LoVo (cell line): ENCODE measurements around the gene FCHO1.
"Not testable (repeated sequence)": the region's sequence is repeated elsewhere in the genome, so short reads cannot be mapped to it uniquely, and the experiment has no call there.

Source experiments
- DNase-seq: peaks from one replicate; pipeline ENCODE4 v3.0.0-alpha.2; 2016; ENCODE audit warnings: low spot score

The FCHO1 gene

DNA sequence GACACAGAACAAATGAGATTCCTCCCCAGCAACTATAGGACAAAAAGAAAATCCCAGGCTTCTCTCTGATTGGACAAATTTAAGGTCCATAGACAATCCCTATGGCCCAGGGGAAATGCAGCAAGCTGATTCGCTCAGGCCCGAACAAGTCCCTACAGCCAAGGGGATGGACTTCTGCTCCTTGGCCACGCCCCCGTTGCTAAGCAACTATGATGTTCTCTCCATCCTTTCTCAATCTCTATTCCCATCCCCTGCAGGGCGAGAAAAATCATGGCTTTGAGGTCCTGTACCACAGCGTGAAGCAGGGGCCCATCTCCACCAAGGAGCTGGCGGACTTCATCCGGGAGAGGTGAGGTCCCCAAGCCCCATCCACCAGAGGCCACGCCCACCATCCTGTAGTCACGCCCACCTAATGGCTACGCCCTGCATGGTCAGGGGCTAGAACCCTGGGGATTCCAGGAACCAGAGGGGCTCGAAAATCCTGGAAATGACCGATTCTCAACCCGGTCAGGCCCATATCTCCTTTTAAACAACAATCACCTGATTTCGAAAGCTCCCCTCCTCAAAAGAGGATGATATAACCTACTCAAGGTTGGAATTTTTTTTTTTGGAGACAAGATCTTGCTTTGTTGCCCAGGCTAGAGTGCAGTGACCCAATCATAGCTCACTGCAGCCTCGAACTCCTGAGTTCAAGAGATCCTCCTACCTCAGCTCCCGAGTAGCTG, 11.4 kb downstream of the FCHO1 start:
- no peak for DNase-seq

DNA sequence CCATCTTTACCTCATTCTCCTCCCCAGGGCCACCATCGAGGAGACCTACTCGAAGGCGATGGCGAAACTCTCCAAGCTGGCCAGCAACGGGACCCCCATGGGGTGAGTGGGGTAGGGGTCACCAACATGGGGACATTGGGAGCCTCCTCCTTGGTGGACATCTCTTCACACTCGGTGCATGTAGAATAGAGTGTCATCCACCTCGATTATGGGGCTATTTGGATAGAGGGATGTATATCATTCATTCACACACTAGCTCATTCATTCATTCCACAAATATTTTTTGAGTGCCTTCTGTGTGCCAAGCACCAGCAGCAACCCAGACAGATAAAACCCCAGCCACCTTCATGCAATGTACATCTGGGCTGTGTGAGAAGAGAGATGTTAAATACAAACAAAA, 13.1 kb downstream of the FCHO1 start:
- no peak for DNase-seq

DNA sequence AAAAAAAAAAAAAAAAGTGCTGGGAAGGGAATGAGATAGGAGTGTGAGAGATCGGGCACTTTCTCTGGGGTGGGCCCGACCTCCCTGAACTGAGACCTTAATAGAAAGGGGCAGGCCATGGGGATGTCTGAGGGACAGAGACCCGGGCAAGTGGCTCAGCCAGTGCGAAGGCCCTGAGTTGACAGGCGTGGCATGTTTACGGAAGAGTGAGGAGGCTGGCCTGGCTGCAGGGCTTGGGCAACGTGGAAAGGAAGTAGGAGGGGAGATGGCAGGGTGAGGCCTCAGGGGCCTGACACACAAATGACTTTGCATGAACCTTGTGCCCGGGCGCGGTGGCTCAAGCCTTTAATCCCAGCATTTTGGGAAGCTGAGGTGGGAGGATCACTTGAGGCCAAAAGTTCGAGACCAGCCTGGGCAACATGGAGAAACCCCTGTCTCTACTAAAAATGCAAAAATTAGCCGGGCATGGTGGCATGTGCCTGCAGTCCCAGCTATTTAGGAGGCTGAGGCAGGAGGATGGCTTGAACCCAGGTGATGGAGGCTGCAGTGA, 13.9 kb downstream of the FCHO1 start:
- DNase-seq = peak; percentile 77

DNA sequence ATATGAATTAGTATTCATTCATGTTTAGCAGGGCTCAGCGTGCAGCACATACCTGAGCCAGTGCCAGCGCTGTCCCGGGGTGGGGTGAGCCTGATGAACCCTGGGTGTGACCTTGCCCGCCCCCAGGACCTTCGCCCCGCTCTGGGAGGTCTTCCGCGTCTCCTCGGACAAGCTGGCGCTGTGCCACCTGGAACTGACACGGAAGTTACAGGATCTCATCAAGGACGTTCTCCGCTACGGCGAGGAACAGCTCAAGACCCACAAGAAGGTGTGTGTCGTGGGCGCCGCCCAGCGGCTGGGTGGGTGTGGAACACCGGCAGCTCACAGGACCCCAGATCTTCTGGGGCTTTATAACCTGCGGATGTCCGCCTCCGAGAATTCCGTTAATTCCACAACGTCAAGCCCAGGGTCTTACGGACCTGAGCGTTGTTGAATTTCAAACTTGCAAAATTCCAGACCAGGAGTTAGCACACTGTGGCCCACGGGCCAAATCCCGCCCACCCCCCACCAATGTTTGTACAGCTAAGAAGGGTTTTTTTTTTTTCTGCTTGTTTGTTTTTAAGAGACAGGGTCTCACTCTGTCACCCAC, 15.4 kb downstream of the FCHO1 start:
- DNase-seq = peak; percentile 87

DNA sequence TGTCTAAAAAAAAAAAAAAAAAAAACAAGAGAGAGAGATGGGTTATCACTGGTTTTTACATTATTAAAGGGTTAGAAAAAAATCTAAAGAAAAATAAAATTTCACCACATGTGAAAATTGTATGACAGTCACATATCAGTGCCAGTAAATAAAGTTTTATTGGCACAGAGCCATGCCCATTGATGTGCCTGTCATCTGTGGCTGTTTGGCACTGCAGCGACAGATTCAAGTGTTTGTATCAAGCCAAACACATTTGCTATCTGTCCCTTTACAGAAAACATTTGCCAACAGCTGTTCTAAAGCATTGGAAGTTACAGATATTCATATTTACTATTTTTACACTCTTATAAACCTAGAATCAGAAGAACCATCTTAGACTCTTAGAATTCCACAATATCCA, 16.3 kb downstream of the FCHO1 start:
- no peak for DNase-seq

DNA sequence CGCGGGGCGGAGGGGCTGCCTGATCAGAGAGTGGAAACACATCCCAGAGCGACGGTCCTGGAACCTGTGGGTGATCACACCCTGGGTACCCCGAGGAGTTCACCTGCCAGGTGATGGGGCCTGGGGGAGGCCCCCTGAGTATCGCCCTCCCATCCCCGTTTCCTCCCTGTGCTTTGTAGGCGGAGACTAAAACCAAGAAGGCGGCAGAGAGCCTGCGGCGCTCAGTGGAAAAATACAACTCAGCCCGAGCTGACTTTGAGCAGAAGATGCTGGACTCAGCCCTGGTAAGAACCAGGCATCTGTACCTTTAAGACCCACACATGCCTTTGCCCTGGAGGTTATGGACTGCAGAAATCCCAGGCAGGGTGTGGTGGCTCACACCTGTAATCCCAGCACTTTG, 19.3 kb downstream of the FCHO1 start:
- no peak for DNase-seq

DNA sequence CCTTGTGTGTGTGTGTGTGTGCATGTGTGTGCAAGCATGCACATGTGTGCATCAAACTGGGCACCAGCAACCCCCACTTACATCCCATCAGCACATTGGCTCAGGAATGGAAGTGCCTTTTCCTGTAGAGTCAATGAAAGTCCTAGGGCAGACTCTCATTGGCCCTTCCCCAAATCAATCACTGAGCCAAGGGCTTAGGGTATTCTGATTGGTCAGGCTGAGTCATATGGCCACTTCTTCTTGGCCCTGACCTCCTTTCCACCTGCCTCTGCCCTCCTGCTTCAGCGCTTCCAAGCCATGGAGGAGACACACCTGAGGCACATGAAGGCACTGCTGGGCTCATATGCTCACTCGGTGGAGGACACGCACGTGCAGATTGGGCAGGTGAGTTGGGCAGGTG, 20.9 kb downstream of the FCHO1 start:
- no peak for DNase-seq

DNA sequence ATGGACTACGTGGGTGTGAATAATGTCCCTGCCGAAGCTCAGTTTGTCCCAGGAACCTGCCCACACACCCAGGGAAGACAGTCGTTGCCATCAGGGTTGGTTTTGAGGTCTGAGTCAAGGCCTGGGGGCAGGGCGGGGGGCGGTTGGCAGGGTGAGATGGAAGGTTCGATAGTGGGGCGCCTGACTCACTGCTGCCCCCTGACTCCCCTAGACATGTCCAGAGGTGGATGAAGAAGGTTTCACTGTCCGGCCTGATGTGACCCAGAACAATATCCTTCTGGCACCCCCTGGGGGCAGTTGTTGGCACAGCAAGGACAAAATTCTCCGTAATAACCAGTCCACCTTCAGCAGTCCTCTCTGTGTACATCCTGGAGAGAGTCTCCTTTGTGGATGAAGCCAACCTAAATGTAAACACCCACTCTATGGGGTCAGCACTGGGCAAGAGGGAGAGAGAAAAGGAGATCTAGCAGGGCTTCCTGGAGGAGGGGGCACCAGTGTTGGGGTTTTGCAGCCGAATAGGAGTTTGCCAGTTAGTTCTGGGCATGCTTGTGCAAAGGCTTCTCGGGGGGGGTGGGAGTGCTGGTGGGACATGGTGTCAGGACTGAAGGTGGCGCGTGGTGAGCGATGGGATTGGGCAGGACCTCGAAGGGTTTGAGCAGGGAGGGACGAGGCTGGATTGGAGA, 24.1 kb downstream of the FCHO1 start:
- DNase-seq = no peak

DNA sequence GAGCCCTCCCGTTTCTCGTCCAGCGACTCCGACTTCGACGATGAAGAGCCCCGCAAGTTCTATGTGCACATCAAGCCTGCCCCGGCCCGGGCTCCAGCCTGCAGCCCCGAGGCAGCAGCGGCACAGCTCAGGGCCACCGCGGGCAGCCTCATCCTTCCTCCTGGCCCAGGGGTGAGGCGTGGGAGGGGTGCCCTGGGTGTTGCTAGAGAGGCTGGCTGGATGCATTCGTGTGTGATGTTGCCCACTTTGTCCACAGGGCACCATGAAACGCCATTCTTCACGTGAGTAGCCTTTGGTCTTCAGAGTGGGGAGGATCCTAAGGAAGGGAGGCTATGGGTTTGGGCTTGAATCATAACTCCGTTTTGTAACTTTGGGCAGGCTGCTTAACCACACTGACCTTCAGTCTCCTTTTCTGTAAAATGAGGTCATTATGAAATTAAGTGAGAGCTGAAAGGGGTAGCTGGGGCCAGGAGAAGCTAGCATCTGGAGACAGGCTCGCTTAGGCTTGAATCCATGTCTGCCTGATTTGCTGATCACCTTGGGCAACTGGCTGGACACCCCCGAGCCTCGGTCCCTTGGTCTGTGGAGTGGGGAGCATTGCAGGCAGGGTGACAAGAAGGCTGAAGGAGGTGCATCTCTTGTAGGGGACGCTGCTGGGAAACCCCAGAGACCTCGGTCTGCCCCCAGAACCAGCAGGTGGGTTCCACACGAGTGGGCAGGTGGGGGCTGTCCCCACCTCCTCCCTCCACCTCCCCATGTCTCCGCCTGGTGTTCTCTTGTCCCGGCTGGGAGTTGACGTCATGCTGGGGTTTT, 24.9 kb downstream of the FCHO1 start:
- DNase-seq = no peak

DNA sequence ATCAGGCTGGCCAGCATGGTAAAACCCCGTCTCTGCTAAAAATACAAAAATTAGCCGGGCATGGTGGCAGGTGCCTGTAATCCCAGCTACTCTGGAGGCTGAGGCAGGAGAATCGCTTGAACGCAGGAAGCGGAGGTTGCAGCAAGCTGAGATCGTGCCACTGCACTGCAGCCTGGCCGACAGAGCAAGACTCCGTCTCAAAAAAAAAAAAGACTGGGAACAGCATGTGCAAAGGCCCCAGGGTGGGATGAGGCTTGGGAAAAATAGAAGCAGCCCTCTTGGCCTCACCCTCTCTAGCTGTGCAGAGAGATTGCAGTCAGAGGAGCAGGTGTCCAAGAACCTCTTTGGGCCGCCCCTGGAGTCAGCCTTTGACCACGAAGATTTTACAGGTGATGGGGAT, 26.6 kb downstream of the FCHO1 start:
- not testable (repeated sequence) for DNase-seq

DNA sequence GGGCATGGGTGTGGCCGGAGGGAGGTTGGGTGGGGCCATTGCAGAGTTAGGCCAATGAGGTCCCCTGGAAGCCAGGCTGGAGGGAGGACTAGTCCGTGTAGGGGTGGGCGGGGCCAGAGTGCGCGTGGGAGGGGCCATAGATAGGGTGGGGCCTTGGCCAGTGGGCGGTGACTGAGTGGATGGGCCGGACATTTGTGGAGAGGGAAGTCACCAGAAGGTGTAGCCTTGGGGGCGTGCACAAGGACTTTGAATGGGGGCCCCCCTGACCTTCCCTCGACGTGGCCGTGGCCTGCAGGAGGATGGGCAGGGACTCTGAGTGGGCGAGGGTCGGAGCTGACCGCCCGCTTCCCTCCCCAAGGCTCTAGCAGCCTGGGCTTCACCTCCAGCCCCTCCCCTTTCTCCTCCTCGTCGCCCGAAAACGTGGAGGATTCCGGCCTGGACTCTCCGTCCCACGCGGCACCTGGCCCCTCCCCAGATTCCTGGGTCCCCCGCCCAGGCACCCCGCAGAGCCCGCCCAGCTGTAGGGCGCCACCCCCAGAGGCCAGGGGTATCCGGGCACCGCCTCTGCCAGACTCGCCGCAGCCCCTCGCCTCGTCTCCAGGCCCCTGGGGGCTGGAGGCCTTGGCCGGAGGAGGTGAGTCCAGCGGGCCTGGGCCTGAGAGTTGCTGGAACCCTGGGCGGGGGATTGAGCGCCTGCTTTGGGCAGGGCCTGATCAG, 27.1 kb downstream of the FCHO1 start:
- DNase-seq = no peak

DNA sequence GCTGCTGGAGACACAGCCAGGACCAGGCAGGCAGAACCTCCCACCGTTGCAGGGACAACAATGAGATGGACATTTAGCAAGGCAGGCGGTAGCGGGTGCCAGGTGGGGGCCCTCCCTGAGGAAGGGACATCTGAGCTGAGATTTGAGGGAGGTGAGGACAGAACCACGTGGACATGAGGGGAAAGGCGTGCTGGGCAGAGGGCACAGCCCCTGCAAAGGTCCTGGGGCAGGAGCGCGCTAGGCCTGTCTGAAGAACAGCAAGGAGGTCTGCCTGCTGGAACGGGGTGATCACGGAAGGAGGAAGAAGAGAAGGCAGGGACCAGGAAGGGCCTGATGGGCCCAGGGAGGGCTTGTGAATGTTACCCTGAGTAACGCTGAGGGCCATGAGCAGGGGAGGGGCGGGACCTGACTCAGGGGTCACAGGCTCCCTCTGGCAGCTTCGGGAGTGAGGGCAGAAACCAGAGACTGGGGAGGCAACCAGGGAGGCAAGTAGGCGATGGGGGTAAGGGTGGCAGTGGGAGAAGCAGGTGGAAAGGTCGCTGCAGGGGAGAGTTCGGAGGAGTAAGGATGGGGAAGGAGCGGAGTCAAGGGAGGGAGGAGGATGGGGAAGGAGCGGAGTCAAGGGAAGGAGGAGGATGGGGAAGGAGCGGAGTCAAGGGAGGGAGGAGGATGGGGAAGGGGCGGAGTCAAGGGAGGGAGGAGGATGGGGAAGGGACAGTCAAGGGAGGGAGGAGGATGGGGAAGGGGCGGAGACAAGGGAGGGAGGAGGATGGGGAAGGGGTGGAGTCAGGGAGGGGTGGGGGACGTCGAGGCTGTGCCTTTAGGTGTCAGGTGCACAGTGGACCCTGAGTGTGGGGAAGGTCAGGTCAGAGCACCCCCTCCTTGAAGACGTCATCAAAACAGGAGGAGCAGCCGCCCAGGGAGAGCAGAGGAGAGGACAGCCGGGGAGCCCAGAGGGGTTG, 28.0 kb downstream of the FCHO1 start:
- no peak for DNase-seq

DNA sequence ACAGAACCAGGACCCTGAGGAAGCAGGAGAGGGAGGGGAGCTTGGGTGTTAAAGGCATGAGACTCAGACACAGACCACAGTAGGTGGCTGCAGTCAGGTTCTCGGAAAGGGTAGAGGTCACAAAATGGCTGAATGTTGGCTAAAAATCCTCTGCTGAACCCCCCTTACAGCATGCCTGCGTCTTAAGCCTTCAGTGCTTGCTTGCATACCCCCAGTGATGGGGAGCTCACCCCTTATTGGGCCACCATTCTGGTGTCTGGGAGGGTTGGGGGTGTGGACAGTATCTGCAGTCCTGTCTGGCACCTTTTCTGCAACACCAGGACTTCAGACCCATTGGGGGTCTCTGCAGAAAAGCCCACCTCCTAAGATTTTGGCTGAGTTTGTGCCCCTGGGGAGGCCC, 29.5 kb downstream of the FCHO1 start:
- DNase-seq = no peak

DNA sequence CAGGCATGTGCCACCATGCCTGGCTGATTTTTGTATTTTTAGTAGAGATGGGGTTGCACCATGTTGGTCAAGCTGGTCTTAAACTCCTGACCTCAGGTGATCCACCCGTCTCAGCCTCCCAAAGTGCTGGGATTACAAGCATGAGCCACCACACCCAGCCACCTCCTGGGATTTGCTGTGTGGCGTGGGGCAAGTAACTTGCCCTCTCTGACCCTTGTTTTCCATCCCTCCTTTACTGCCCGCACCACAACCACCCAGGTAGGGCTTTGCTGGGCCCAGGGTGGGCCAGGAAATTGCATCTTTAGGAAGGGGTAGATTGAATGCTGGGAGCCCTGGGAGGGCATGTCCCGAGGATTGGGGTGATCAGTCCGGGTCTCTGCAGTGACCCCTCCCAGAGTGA, 32.4 kb downstream of the FCHO1 start:
- not testable (repeated sequence) for DNase-seq

DNA sequence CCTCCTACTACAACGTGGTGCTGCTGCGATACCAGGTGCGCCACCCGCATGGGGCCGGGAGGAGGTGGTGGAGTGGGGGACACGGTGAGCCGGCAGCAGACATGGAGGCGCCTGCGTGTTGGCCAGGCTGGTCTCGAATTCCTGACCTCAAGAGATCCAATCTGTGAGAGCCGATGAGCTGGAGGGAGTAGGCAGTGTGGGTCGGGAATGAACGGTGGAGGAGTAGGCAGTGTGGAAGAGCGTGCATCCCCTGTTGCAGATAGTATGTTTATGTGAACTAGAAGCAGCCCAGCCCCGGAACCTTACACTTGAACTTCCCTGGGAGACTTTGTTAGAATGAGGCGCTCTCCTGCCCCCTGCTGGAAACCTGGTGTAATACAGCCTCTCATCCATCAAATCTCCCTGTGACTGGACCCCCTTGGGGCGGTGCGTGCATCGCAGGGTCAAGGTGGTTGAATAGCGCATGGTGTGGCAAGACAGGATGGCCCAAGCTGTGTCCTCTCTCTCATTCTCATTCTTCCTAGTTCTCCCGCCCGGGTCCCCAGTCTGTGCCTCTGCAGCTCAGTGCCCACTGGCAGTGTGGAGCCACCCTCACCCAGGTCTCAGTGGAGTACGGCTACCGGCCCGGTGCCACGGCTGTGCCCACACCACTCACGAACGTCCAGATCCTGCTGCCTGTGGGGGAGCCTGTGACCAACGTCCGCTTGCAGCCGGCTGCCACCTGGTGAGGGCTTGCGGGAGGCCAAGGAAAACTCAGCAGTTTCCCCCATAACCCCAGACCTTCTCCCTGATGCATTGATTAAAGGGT, 33.1 kb downstream of the FCHO1 start:
- no peak for DNase-seq

DNA sequence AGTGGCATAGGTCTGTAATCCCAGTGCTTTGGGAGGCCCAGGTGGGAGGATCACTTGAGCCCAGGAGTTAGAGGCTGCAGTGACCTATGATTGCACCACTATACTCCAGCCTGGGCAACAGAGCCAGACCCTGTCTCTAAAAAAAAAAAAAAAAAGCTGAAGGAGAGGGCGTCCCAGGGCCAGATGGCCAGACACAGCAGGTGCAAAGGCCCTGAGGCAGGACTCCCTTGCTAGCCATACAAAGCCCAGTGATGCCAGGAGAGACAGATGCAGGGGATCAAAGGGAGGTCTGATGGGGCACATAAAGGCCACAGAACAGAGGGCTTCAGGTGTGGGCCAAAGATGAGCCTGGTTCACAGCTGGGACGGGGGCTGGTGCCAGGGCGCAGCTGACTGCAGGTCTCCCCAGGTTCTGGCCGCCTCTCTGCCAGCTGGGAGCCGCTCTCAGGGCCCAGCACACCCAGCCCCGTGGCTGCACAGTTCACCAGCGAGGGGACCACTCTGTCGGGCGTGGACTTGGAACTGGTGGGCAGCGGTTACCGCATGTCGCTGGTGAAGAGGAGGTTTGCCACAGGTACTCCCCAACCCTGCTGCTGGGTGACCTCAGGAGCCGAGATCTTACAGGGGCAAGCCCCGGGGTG, 36.1 kb downstream of the FCHO1 start:
- no peak for DNase-seq

DNA sequence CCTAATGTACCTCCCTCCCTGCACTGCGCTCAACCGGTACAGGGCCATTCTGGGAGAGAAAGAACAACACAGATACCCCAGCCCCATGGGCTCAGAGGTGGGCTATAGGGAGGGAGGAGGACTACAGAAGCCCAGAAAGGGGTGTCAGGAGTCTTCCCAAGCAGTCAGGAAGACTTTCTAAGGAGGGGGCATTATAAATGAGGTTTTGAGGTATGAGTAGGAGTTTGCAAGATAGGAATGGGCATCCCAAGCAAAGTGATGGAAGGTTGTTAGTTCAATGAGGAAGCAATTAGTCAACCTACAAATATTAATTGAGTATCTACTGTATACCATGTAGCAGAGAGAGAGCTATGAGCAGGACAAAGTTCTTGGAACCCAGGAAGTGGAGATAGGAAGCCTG, 37.4 kb downstream of the FCHO1 start:
- DNase-seq = no peak

DNA sequence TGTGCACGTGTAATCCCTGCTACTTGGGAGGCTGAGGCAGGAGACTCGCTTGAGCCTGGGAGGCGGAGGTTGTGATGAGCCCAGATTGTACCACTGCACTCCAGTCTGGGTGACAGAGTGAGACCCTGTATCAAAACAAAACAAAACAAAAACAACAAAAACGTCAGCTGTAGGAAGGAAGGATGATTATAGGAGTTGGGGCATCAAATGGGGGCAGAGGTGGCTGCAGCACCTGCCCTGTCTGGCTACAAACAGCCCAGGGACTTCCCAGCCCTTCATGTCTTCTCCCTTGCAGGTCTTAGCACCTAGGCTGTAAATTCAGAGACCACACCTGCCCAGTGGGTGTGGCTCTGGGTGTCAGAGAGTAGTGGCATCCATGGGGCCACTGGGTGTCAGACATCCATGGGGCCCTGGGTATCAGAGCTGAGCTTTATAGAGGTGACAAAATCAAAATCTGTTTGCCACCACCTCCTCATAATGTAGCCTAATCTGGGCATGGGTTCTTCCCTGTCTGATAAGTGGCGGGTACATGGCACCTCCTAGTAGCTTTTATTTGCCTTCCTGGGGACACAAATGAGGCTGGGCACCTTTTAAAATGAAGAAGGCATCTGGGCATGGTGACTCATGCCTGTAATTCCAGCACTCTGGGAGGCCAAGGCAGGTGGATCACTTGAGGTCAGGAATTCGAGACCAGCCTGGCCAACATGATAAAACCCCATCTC, 38.9 kb downstream of the FCHO1 start:
- DNase-seq = peak; percentile 72

DNA sequence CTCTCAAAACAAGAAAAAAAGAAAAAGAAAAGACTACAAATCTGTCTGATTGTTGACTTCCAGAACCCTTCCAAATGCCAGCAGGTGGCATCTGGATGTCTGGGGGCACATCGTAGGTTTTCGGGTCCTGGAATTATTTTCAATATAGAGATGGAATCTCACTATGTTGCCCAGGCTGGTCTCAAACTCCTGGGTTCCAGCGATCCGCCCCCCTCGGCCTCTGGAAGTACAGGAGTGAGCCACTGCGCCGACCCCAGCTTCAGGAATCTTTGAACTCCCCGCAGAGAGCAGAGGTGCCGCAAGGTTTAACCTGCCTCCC, 43.1 kb downstream of the FCHO1 start:
- no peak for DNase-seq
